GM18858 (cell line): Measurements from ENCODE around the gene NR1I2.

Experiments
- ATAC-seq: cut with Tn5 transposase; IDR thresholded peaks from one replicate; pipeline ENCODE4 v1.9.1; 2021; ENCODE audit not compliant: unreplicated experiment

The NR1I2 gene

GRCh38 chr3:119781330-119782198 is at the start of gene NR1I2:
Gene NR1I2 (plus strand): TSS chr3:119782101.
- no peak for ATAC-seq

DNA sequence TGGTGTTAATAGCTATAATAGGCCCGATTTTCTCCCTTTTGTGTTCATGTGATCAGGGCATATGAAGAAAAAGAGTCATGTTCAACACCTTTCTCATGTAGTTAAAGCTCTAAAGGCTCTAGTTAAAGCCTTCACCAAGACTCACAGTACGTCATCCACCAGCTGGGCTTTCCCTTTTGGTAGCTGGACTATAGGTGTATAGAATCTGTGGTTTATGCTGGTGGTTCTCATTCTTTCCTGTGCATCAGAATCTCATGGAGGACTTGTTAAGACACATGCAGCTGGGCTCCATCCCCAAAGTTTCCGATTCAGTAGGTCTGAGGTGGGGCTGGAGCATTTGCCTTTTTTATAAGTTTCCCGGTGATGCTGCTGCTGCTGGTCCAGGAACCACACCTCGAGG is 48.1 kb upstream of the NR1I2 start:
- no peak for ATAC-seq

DNA sequence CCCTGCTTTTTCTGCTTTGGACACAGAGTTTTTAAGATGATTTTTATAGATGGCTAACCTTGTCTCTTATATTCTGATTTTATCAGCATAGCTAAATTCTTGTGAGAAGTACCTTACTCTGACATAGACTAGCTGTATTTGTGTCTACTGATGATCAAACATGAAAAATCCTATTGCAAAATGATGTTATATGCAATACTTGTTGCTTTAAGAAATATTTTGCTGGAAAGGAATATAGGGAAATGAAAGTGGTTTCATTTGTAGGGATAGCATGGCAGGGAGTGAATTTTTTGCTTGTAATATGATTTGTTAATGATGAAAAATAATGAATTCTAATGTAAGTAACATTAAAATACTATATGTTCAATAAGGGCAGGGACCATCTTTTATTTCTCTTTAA is 43.2 kb upstream of the NR1I2 start:
- ATAC-seq, result no peak

DNA sequence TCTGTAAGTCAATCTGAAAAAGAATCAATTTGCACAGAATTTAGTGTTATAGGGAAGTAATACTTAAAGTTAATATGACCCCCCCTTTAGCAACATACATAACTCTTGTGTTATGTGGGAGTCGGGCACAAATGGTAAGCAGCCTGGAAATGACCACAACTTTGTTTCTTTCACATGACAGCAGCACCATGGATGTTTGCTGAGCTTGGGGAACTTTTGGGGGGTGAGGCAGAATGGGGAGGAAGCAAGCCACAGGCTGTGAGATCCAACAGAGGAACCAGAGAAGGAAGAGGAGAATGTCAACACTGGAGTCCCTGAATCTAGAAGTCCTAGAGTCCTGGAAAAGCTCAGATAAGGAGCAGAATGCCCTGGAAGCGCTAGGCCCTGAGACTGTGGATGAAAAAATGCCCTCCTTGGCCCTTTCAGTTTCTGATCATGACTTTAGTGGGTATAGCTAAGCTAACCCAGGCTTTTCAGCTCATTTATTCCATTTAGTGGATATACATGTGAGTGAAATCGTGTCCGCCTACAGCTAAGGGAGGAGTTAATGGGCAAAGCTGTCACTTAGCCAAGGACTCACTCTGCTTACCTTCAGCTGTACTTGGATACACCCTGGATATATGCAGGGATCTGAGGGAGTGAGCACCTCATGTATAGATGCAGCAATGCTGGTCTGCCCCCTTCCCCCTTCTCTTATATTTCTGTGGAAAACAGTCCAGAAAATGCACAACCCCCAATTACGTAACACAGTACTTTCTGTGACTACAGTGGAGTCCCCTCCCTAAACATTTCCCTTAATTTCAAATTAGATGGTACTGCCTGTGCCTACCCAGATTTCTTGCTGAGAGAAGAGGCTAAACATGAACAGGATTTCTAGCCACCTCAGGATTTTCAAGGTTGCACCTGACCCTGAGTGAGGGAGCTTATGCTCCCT is 40.0 kb upstream of the NR1I2 start:
- no peak for ATAC-seq

DNA sequence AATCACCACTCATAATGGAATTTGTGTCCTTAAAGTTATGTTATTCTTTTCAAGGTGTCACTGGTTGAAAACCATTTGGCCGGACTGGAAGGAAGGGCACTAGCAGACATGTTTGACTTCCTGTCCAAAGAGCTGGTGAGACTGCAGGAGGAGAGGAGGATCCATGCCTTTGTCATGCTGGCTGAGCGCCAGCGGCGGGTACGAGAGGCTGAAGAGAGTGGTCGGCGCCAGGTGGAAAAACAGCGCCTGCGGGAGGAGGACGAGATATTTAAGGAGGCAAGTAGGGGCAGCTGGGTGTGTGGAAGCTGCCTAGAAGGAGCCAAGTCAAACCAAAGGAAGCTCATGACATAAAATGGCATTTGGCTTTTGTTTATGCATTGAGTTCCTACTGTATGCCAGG is 38.0 kb upstream of the NR1I2 start:
- no peak for ATAC-seq

DNA sequence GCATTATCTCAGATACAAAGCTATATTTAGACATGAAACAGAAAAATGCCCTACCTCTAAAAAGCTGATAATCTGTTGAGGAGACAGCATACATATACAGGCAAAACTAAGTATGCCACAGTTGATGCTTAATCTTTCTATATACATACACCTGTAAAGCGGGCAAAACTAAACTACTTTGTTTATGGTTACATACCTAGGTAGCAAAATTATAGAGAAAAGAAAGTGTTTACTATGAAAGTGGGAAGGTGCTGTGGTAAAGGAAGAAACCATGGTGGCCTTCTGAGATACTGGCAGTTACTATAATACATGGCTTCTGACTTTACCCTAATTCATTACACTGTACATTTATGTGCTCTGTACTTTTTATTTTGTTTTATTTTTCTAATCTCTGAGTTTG is 36.0 kb upstream of the NR1I2 start:
- no peak for ATAC-seq

GRCh38 chr3:119746423-119746822 is 35.5 kb upstream of the NR1I2 start:
- no peak for ATAC-seq

DNA sequence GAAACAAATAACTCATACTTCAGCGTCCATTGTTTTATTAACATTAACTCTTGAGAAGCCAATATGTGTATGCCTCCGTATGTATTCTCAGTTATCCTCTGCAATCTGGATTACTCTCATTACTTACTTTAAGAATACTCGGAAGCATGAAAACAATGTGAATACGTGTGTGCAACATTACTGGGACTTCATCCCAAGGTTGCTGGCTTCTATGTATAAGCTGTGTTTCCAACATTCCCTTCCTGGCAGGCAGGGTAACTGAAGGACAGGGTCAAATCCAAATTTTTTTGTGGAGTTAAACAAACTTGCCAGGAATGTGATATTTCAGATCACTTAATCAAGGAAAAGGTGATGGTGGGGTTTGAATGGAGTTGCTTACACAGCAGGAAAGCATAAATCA is 34.5 kb upstream of the NR1I2 start:
- ATAC-seq, result no peak

DNA sequence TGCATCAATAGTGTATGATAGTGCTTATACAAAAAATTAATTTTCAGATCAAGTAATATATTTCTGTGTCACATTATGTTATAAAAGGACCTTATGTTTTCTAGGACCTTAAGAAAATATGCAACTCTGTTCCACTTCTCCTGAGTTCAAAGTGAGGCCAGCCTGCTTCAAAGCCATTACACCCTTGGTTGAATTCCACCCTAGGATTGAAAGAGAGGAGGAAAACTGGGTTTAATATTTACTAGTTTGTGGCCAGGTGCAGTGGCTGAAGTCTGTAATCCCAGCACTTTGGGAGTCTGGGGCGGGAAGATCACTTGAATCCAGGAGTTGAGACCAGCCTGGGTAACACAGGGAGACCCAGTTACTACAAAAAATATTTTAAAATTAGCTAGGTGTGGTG is 32.9 kb upstream of the NR1I2 start:
- ATAC-seq, result no peak

DNA sequence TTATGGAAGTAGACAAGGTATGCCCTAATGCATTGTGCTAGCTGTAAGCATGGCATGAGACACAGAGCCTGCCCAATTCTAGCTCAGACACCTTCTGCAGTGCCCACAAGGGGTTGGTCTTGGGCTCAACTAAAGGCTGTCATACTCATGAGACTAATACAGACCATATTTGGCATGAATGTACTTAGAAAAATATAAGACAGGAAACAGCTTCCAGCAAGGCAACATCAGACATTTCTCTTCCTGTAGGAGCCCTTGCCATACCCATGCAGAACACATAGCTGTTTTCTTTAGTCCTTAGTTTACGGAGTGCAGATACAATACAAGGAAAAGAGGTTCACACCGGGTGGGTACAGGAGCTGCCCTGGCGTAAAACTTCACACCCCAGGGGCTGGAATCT is 30.5 kb upstream of the NR1I2 start:
- ATAC-seq, result no peak

DNA sequence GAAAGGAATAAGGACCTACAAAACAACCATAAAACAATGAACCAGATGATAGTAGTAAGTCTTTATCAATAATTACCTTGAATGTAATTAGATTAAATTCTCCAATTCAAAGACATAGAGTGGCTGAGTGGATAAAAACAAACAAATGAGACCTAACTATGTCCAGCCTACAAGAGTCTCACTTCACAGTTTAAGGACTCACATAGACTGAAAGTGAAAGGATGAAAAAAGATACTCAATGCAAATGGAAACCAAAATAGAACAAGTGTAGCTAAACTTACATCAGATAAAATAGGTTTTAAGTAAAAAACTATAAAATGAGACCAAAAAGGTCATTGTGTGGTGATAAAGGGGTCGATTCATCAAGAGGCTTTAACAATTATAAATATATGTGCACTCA is 21.9 kb upstream of the NR1I2 start:
- peak; percentile 92 for ATAC-seq

GRCh38 chr3:119762876-119763275 is 19.0 kb upstream of the NR1I2 start:
- ATAC-seq, result no peak

- ATAC-seq, result no peak
These were observed 18.4 kb upstream of the NR1I2 start for GRCh38 chr3:119763466-119763865.

DNA sequence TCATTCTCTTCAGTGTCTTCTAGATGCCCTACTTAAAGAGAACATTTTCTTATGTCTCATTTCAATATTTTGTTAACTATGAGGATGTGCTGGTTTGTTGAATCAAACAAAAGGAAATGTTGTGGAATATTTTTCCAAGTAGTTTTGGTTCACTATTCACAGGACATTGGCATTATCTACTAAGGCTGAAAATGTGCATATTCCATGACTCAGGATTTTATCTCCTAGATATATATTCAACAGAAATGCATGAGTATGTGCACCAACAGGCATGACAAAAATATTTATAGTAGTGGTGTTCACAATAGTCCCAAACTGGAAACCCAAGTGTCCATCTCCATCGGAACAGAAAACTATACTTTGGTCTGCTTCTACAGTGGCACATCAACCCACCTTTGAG is 16.7 kb upstream of the NR1I2 start:
- ATAC-seq, result no peak

DNA sequence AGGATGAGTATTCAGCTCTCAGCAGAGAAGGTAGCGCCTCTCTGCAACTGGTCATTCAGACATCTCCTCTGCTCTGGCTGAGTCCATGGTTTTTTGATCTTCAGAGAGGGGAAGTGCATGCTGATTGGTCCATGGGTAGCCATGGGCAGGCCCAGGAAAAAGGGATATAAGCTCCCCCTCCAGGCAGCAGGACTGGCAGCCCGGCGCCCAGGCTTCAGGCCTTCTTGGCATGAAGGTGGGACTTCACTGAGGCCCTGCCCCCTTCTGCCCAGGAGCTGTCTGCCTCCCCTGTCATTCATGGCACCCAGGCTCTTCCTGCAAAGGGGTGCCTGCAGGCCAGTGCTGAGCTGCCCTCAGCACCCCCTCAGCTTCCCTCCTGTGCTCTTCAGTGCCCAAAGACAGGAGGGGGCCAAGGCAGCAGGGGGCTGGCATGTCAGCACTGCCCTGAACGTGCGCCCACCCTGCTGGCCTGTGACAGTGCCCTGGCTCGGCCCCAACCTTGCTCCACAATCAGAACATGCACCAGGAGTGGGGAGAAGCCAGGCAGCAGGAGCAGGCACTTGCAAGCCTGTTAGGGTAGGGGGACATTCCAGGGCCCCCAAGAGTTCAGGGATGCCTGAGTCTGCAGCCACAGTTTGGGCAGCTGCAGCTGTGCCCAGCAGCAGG is 13.8 kb upstream of the NR1I2 start:
- no peak for ATAC-seq

DNA sequence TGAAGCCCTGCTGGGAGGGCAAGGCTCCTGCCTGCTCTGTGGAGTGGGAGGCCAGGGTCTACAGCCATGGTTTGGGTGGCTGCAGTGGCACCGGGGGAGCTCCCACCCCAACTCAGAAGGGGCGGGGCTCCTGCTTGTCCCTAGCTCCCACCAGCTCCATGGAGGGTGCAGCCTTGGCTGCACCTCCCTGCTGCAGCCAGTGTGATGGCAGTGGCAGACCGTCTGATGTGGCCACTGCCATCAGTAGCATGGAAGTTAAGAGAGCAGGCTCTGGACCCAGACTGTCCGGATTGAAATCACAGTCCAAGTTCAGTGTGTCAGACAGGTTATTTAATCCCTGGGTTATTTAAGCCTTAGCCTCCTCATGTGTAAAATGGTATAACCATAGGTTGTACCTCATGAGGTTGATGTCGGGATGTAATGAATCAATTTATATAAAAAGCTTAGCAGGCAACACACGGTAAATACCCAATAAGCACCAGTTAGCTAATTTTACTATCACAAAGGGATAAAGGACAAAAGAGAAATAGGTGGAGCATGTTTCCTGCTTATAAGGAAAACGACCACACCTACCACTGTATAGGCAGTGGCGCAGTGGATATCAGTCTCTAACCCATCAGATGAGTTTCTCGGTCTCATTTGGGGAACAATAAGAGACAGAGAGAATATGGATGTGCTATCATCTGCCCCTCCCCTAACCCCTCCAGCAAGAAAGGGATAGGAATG is 13.1 kb upstream of the NR1I2 start:
- ATAC-seq, result no peak

DNA sequence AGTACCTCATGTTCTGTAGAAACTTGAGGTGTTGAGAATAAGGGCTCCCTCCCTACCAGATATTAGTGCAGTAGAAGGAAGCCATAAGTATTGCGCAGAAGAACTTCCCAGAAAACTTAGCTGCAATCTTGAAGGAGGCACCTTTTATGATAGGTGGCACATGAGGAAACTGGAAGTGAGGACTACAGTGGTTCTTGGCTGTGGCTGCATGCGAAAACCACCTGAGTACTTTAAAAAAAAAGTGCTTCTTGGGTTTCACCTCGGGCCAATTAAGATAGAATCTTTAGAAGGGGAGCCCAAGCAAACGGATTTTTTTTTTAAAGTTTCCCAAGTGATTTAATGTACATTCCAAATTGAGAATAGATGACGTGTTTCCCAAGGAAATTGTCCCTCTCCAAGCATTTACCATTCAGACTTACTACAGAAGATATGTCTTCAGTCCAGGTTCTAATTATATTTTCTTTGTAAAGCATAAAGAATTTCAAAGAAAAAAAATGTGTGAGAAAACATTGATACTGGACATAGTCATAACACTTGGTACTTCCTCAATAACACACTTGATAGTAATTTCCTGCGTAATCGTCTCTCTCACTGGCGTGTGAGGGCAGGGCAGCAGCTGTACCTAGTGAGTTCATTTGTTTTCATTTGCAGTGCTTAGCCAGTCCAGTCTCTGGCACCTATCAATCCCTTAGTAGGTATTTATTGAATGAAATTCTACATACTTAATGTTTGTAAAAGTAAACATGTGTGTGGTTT is 12.3 kb upstream of the NR1I2 start:
- ATAC-seq, result no peak

DNA sequence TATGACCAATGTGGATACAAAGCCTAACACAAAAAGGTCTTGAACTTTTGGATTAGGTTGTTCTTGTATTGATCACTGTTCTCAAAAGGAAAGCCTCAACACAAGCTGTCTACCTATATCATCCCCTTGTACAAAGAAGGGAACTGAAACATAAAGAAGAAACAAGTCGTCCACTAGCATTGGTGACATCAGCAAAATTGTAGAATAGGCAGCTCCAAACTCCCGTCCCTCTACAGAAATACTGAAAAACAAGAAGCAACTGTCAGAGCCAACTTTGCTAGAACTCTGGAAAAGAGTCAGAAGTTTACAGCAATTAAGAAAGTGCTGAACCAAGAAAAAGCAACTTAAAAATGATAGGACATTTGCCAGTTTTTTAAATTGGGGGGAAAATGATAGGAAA is 7.5 kb upstream of the NR1I2 start:
- ATAC-seq, result peak; percentile 79

DNA sequence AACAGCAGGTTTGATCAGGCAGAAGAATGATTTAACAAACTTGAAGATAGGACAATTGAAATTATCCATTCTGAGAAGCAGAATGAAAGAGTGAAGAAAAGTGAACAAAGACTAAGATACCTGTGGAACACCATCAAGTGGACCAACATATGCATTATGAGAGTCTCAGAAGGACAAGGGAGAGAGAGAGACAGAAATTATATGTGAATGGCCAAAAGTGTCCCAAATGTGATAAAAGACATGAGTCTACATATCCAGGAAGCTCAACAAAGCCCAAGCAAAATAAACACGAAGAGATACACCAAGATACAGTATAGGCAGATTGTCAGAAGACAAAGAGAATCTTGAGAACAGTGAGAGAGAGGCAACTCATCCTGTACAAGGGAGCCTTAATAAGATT is 5.6 kb upstream of the NR1I2 start:
- no peak for ATAC-seq

- no peak for ATAC-seq
These were observed 3.7 kb upstream of the NR1I2 start for GRCh38 chr3:119778176-119778575.
